Central memory CD4-positive, alpha-beta T cell (primary cell): ENCODE data around the gene ATP5PO.
"Not testable (repeated sequence)": the region's sequence is repeated elsewhere in the genome, so short reads cannot be mapped to it uniquely, and the experiment has no call there.

ENCODE experiments used
- DNase-seq: peaks from one replicate; pipeline ENCODE4 v3.0.0; 2022

Gene ATP5PO

DNA sequence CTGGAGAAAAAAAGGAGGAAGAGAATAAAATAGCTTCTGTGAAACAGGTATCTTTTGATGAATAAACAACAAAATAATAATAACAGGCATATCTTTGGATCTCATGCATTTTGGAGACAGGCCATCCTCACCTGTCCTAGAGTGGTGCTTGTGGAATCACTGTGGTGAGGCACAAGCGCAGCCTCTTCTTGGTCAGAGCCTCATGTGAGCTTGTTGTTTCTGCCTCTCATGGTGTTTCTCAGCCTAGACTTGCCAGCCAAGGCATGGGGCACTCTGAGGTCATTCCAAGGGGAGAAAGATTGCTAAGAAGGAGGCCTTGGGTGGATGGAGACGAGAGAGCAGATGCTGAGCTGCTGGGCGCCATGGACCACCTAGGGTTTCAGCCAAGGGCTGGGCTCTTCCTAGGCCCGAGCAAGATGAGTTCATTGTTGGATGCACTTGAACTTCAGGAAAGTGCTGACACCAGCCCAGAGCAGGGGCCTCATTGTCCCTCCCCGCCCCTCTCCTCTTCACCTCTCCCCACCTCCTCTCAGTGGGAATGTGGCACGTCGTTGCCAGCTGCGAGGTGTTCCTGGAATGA is 49.5 kb downstream of the ATP5PO start:
- no peak for DNase-seq

DNA sequence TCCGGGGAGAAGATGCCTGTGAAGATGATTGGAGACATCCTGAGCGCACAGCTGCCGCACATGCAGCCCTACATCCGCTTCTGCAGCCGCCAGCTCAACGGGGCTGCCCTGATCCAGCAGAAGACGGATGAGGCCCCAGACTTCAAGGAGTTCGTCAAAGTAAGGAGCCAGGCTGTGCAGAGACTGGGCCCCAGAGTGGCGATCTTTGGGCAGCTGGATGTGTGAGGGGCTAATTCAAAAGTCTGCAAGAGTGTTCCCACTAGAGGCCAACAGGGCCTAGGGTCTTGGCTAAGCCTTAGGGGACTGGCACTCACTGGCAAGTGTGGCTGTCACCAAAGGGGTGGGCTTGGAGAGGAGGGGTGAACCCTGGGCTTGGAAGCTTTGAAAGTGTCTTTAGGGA is 50.4 kb downstream of the ATP5PO start:
- no peak for DNase-seq

DNA sequence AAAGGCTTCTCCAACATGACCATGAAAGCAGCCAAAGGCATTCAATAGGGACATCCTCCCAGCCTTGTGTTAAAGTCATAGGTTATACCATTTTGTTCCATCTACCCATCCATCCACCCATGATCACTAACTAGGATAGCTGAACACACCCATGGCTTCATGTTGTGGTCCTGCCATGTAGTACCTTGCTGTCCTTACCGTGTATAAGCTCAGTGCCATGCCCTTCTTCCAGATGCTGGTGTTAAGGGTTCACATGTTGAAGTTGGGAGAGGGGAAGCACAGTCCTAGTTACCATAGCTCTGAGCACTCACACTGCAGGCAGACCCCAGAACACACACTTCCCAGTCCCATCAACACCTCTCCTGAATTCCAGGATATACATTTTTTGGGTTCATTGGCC is 51.5 kb downstream of the ATP5PO start:
- DNase-seq = no peak

DNA sequence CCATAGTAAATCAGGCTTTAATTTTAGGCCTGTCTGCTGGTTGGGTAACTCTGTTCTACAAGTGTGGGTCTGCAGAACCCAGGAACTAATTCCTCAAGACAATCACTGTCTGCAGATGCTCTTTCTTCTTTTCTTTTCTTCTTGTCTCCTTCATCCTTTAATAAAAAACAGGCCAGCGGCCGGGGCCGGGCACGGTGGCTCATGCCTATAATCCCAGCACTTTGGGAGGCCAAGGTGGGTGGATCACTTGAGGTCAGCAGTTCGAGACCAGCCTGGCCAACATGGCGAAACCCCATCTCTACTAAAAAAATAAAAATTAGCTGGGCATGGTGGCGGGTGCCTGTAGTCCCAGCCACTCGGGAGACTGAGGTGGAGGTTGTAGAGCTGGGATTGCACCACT is 52.4 kb downstream of the ATP5PO start:
- DNase-seq = not testable (repeated sequence)

DNA sequence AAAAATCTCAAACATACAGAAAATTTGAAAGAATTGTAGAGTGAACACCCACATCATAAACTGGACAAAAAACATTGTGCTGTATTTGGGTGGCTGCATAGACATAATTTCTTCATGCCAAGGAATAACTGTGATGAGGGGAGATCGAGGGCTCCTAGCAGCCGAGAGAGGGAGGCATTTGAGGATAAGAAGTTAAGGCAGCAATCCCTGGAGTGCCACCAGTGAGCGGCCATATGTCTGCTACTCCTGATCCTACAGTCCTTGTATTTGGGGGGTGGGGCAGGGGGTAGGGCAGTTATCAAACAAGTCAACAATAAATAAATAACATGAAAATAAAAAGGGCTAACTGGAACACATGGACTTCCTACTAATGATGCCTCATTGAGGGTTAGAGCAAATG is 54.5 kb downstream of the ATP5PO start:
- no peak for DNase-seq

DNA sequence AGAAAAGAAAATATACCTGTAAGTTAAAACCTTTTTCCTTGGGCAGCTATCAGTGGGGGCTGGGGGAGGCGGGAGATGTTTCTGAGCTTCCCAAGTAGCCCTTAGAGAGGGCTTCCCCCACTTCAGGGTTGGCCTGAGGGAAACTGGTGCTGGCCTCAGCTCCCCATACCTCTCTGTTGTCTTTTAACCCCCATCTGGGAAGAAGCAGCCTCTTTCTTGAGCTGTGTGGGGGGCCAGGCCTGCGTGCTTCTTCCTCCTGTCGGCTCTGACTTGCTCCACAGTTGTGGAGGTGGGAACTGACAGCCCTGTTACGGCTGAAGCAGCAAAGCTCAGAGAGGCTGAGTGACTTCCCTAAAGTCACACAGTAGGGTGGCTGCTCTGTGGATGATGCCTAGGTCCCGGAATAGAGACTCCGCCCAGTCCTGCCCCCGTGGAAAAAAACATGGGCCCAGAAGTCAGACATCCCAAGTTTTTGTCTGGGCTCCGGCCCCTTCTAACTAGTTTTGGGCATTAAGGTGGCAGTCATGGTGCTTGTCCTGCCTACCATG is 55.2 kb downstream of the ATP5PO start:
- no peak for DNase-seq

DNA sequence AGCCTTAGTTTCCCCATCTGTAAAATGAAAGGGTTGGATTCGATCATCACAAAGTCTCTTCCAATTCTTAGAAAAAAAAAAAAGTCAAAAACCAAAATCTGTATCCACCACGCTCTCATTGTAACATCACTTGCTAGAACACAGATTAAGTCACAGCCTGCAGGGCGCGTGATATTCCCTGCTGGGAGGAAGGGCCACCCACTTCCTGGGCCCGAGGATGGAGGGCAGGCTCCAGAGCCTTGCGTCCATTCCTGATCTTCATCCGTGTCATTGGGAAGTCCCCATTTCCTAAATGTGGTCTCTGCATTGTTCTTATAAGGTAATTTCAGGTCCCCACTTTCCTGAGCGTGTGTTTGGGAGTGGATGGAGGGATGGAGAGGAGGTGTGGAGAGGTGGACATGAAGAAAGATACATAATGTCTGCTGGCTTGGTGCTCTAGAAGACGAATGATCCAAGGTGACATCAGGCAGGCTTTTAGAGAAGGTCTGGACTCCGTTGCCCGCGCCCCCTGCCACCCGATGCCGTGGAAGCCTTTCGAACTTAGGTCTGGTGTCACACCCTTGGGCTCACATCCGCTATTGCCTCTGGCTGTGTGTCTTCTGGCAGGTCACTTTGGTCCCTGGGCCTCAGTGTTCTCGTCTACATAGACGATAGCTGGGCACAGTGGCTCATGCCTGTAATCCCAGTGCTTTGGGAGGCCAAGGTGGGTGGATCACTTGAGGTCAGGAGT is 56.1 kb downstream of the ATP5PO start:
- no peak for DNase-seq

DNA sequence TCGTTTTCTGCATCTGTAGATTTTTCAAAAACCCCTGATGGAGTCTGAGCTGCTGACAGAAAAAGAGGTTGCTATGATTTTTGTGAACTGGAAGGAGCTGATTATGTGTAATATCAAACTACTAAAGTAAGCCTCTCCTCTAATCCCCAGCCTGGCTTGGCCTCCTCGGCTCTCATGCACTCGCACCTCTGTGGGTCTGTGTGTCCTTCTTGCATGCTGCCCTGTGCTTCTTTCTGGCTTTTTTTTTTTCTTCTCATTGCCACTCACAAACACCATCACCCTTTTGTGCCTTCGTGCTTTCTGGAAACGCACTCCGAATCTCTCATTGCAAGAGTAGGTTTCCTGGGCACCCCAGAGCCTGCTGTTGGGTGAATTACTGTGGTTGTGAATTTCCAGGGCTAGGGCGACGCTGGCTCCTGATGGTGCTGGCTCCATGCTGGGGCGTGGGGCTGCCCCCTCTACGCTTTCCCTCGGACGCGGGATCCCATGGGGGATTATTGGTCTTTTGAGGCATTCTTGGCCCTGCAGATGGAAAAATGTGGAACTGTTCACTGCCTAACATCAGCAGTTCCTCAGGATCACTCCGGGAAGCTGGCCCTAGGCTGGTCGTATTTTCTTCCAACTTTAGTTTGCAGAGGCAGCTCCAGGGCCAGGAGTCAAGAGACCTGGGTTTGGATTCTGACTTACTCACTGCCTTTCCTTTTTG is 56.8 kb downstream of the ATP5PO start:
- no peak for DNase-seq

DNA sequence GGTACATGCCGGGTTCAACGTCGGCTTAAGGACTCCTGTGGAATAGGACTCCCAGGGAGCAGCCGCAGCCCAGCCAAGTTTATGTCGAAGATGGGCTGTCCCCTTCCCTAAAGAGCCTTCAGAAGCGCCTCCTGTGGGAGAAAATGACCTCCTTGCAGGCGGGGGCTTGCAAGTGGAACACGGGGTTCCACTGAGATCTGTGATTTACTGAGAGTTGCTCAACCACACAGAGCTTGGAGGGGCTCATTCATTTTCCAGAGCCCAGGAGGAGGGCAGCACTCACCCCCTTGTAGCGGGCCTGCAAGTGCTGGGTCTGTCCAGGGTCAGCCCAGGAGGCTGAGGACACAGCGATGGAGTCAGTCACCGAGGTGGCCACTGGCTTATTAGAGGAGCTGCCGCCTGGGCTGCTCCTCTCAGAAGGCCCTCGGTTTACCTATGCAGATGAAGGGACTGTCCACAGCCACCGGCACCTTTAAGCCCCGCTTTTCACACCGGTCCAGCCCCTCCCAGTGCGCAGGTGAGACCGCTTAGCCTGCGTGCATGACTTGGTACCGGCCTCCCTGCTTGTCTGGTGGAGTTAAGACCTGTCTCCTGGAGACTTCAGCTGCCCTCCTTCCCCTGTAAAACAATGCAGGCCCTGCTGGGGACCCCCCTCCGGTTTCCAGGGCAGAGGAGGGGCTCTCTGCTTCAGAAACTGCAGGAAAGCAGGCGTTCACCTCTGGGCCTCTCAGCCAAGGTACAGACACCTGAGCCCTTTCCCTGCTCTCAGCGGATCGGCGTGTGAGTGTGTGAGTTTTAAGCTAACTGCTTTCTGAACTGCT is 57.5 kb downstream of the ATP5PO start:
- no peak for DNase-seq

DNA sequence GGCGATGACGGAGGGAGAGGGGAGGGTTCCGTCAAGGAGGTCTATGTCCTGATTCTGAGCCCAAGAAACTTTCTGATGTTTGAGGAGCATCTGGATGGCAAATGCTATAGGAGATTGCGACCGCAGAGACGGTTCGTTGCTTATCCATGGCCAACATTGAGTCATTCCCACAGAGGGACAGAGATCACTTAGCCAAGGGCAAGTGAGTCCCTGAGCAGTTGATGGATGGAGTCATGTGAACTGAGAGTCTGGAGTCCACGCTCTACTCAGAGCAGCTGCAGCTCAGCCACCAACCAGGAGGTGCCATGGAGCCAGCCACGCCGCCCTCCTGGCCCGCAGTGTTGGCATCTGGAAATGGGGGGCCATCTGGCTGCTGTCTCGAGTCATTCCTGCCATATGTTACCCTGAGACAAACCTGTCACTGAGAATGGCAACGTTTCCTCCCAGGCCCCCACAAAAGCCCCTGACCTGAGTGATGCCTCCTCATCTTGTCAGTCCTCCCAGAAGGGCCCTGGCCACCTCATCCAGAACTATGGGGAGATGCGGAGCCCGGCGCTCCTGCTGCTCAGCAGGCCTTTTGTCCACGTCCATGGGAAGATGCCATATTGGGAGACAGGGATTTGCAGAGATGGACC is 58.6 kb downstream of the ATP5PO start:
- no peak for DNase-seq

DNA sequence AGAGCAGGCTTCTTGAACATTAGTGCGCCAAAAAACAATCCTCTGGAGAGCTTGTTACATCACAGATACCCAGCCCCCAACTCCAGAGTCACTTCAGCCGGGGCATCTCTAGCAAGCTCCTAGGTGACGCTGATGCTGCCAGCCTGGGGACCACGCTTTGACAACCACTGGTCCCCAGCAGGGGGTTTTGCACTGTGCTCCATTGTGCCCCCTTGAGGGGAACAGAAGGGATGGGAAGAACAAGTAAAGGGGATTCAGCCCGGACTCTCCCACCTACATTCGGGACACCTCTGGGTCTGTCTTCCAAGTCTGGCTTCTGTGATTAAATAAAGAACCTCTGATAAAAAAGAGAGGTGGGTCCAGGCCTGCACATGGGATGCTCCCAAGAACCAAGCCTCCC is 60.4 kb downstream of the ATP5PO start:
- DNase-seq = no peak

DNA sequence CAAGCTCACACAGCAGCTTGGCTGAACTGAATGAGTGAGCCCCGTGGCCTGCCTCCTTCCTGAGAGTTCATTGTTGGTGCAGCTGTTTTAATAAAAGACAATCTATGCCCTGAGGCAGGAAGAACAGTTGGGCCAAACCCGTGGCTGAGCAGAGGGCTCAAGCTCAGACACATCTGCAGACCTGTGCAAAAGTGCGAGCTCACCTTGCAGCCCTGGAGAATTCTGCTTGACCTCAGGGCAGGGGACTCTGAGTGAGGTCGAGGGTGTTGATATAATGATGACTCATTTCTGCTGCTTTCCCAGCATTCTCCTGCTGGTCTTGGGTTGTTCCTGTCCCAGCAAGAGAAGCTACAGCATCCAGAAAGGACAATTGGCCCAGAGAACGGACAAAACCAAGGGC is 61.0 kb downstream of the ATP5PO start:
- DNase-seq = no peak
